HG03064 (cell line): ENCODE measurements around the gene UBASH3B.
A peak's percentile ranks its signal among the peaks of the same experiment; 100 is the strongest.
"Not testable (repeated sequence)": the region's sequence is repeated elsewhere in the genome, so short reads cannot be mapped to it uniquely, and the experiment has no call there.

ENCODE experiments used
- ATAC-seq: cut with Tn5 transposase; IDR thresholded peaks from one replicate; pipeline ENCODE4 v1.9.1; 2021; ENCODE audit warnings: low read depth; ENCODE audit not compliant: unreplicated experiment

The UBASH3B gene

DNA sequence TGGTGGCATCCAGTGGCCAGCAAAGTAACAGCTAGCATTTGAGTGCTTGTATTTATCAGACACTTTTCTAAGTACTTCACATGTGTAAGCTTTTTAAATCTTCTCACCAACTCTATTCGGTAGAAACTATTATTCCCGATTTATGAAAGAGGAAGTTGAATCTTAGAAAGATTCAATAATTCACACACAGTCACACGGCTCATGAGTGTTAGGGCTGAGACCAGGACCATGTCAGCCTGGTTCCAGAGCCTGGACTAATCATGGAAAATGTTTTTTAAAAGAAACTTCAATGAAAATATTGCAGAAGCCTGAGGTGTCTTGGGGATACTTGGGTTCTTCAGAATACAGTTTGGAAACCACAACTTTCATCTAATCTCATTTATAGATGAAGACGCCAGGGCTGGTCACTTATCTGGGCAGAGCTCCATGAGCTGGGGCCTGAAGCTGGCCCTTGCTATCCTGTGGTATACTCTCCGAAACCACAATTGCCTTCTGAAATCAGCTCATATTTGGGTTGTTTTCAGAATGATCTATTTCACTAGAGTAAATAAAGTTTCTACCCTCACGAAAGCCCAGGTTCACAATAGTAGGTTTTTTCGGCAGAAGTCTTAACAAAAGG is 178.4 kb downstream of the UBASH3B start:
- no peak for ATAC-seq

DNA sequence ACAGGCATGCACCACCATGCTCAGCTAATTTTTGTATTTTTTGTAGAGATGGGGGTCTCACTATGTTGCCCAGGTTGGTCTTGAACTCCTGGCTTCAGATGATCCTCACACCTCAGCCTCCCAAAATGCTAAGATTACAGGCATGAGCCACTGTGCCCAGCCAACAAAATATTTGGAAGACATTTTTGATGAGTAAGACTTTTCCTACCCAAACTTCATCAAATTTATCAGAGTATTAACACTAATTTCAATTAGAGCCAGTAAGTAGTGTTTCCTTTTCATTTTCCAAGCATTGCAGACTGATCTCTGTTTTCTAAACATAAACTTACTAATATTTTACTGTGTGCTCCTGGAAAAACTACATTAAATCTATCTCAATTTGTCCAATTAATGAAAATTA is 181.4 kb downstream of the UBASH3B start:
- no peak for ATAC-seq

DNA sequence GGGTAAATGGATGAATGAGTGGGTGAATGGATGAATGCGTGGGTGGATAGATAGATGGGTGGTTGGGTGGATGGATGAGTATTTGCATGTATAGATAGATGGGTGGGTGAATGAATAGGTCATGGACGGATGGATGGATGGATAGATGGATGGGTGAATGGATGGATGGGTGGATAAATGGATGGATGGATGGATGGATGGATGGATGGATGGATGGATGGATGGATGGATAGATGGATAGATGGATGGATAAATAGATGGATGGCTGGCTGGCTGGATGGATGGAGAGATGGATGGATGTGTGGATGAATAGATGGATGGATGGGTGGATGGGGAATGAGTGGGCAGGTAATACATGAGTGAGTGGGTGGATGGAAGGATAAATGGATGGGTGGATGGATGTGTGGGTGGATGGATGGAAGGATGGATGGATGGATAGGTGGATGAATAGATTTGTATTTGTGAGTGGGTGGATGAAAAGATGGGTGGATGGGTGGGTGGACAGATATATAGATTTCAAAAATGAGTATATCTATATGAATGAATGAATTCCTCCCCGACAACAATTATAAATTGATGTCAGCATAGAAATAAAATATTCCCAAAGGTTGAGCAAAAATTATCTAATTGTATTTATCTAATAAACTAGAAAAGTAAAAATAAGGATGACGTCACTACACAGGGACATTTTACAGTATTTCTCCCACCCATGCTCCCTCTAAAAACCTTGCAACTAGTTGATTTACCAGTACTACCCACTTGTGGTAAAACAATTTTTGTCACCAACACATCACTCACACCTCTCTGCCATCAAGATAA is 182.2 kb downstream of the UBASH3B start:
- ATAC-seq: no peak

DNA sequence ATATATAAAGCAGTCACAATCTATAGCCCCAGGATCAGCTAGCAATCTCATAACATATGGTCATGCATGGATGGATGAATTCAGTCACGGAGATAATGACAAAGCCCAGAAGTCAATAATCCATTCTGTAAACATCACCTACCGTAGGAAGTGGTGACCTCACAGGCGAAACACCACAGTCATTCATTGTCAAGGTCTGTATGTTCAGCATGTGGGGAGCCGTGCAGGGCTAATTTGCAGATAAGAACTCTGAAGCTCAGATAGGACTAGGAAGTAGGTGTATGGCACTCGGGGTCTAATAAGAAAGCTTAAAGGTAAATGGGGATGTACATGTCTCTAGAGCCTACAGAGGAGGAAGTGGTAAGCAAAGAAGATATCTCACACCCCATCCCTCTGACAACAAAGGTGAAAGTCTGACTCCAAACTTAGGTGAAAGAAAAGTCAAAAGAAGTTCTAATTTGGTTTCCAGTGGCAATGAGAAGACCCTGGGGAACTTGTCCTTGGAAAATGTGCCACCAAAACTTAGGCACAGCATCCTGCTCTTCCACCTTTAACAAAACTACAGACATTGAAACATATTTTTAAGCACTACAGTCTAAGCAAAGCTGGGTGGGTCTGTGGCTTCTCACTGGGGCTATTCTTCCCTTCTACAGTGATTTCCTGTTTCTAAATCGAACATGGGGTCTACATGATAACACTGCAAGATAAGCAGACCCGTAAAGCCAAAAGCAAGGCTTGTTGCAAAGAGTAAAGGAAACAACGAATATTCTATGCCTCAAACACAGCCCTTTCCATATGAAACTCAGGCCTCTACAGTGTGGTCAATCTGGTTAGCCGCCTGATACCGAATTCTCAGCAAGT is 188.0 kb downstream of the UBASH3B start:
- ATAC-seq: peak; percentile 72

DNA sequence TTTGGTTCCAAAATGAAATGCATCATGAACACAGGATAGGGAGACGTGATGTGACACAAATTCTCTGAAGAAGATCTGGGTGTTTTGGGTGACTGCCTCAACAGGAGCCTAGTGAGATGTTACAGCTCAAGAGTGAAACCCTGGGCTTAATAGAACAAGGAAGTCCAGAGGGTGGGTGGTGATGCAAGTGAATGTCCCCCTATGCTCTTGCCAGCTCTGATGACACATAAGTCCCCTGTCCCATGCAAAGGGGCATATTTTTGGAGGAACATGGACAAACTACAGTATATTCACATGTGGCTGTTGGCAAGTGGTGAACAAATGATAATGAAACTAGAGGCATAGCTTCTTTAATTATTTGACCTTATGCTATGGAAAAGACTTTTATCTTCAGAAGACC is 191.9 kb downstream of the UBASH3B start:
- no peak for ATAC-seq

DNA sequence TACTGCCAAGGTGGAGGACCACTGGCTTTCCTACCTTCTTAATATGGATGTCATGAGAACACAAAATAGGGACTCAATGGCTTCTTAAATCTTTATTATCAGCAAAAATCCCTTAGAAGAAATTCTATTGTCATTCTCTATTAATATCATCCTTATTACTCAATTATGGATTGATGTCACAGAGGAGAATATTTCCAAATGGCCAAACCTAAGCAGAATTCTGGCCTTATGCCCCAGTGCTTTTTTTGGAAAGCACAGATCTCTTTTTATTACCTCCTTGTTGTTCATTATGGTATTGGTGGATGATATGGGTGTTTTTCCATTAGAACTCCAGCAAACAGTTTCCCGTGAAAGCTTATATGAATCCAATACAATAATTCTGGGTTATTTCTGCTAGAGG is 192.7 kb downstream of the UBASH3B start:
- ATAC-seq: no peak

DNA sequence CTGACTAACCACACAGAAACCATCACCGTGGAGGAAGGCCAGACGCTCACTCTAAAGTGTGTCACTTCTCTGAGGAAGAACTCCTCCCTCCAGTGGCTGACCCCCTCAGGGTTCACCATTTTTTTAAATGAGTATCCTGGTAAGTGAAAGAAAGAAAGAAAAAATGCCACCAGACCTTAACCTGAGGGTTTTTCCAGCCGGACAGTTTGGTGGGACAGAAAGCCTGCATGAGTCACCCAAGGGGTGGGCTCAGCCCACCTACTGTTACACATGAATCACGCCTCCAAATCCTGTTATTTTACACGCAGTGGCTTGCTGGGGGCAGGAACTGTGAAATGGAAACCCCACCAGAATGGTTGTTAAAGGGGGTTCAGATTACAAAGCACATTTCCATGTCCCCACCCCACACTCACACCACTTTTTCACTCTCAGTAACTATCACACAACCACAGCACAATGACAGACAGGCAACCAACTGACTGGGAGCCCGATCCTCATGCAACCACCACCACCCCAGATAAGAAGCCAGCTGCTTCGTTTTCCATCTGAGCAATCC is 194.6 kb downstream of the UBASH3B start:
- no peak for ATAC-seq

DNA sequence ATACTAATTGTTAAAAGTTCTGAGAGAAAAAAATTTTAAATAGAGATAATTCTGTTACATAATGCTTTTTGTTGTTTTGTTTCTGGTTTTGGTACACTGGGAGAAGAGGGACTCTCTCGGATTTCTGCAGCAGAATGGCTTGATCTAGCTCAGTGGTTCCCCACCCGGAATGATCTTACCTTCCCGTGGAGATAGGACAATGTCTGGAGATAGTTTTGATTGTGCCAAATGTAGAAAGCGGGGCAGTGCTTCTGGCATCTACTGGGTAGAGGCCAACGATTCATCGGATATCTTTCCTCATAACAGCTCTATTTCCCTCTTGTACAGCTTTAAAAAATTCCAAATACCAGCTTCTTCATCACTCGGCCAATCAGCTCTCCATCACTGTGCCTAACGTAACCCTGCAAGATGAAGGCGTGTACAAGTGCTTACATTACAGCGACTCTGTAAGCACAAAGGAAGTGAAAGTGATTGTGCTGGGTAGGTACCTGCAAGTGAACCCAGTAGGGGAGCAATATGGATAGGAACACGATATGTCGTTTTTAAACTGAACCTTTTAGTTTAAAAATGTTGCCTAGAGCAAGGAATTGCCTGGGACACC is 195.9 kb downstream of the UBASH3B start:
- no peak for ATAC-seq

DNA sequence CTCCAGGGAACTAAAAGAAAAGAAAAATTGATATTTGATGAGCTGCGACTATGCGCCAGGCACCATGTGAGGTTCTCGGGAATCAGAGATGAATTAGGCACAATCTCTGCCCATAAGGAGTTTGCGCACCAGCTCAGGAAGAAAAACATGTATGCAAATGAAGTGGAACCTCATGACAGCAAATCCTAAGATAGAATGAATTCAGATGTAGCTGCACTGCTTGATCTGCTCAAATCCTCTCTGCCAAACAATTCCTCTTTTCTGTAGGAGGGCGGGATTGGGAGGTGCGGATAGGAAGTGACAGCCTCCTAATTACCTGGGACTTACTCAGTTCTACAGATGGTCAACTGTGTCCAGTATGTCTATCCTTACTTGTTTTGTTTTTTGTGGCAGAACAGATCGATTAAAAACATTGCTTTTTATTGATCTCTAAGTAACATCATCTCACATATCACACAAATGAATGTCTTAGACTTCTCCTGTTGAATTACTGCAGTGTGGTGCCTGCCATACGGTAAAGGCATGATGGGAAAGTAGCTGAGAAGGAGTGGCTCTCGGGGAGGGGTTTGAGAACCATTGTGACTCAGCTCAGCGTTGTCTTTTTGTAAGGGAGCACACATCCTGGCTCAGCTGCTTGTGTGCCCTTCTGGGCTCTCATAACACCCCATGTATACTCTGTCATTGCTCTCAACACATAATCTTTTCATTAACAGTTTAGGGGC is 196.7 kb downstream of the UBASH3B start:
- ATAC-seq: no peak

DNA sequence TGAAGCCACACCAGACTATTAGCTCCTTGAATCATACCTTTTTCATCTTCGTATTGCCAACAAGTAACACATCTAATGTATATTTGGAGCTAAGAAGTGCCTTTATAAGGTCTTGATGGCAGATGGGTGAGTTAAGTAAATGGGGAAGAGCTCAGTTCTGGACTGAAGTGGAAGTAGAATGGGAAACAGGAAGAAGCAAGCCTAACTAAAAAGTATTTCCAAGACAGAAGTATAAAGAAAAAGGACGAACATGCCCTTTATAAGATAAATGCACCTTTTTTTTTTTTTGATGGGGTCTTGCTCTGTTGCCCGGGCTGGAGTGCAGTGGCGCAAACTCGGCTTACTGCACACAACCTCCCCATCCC is 197.3 kb downstream of the UBASH3B start:
- no peak for ATAC-seq

DNA sequence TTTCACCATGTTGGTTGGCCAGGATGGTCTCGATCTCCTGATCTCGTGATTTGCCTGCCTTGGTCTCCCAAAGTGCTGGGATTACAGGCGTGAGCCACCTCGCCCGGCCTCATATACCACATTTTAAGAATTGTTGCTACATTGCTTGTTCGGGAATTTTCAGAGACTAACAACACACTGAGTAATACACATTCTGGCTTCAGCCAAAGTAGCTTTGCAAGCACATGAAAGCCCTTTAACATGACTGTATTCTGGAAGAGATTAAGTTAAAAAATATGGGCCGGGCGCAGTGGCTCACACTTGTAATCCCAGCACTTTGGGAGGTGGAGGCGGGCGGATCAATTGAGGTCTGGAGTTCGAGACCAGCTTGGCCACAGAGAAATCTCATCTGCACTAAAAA is 197.7 kb downstream of the UBASH3B start:
- ATAC-seq: no peak

DNA sequence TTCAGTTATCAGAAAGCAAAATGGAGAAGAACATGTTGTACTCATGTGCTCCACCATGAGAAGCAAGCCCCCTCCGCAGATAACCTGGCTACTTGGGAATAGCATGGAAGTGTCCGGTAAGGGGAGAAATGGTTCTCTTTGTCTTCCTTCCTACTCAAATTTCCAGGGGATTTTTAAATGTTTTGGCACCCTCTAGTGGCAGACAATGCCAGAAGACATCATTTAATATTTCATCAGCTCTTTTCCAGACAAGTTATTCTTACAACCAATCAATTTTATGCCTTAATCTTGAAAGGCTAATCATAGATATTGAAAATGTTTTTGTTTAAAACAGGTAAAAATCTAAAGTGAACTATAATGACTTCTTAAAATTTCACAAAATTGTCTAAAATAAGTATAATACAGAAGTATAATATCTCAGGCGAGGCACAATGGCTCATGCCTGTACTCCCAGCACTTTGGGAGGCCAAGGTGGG is 198.5 kb downstream of the UBASH3B start:
- ATAC-seq: no peak

DNA sequence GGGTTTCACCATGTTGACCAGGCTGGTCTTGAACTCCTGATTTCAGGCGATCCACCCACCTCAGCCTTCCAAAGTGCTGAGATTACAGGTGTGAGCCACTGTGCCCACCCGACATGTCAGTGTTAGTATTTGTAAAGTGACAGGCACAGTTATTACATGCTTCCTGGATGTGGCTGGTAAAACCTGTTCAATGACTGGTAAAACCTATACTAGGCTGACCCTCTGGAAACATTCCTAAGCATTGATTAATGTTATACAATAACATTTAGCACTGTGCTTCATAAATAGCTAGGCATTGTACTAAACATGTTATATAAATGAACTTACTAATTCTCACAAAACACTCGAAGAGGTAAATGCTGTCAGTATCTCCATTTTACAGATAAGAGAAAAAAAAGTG is 206.1 kb downstream of the UBASH3B start:
- ATAC-seq: no peak

DNA sequence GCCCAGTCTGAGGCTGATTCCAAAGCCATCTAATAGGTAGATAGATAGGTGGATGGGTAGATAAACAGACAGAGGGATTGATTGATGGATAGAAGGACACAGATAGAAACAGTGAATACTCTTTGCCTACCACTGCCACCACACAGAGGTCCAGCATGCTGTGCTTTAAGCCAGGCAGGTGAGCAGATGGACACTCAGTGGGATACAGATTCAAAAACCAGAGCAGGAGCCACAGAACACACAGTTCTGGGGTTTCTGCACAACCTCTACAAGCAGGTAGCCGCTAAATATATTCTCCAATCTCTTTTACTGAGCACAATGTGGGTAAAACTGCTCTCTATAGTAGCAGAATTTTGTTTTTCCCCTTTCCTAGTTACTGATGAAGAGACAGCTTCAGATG is 206.6 kb downstream of the UBASH3B start:
- no peak for ATAC-seq

DNA sequence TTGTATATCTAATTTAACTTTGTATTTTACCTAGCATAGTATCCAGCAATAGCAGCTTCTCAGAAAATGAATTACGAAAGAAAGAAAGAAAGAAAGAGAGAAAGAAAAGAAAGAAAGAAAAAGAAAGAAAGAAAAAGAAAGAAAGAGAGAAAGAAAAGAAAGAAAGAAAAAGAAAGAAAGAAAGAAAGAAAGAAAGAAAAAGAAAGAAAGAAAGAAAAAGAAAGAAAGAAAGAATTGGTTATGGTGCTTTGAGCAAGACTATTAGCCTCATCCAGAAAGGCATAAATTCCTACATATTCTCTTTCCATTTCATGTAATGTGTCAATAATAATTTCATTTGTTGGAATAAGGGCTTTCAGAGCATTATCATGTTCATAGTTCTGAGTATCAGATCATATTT is 207.6 kb downstream of the UBASH3B start:
- ATAC-seq: not testable (repeated sequence)

DNA sequence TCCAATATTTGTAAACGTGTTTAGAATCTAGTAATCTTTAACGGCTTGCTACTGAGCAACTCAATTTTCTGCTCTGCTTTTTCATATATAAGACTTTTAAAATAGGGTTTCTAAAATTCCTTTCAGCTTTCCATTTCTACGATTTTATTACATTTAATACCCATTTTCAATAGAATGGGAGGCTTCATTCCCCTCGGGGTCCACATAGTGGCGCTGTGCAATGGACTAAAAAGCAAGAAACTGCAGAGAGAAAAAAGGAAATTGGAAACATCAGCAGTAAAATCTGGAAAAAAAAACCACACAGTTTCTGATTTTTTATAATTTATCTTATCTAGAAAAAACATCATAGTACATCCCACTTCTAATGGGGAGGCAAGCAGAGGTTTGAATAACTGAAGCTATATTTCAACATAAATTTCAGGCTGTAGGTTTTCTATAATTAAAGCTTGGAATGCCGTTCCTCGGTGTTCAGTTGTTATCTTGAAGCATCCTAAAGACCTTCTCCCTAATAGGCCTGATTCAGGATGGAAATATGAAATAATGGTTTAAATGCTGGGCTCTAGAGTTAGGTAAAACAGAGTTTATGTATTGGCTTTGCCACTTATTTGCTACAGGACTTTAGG is 208.3 kb downstream of the UBASH3B start:
- ATAC-seq: no peak
